GM04503 (cell line): ENCODE measurements around the gene ARFGEF2.
"Not testable (repeated sequence)": the region's sequence is repeated elsewhere in the genome, so short reads cannot be mapped to it uniquely, and the experiment has no call there.

Experiments
- DNase-seq: peaks from one replicate; pipeline ENCODE4 v3.0.0-alpha.2; 2012; ENCODE audit warnings: low read depth

ARFGEF2 gene

DNA sequence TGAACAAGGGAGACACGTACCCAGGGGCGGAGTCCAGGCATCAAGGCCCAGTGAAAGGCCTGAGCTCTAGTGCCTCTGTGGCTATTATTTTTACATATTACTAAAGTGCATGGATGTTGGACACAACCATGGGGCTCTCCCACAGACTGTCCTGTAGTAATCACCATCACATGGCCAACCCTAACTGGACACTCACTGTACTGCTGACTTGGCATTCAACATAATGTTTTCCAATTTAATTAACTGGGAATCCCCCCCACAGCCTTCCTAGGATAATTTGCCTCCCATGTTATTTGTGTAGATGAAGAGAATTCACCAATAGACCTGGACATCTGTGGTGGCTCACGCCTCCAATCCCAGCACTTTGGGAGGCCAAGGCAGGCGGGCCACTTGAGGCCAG, 34.5 kb downstream of the ARFGEF2 start:
- no peak for DNase-seq

DNA sequence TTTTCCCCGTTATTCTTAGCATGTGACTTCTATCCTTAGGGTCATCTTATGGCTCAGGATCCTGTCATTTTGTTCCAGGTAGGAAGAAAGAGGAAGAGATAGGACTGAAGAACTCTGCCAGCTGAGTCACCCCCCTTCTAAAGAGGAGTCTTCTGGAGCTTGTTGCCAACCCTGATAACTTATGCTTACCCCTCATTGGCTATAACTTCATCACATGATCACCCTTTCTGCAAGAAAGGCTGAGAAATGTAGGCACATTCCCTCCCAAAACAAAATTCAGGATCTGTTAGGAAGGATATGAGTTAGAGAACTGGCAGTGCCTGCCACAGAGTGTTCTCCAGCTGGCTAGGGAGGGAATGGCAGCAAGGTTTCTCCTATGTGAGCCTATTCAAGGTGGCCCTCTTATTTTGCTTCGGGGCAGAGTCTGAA, 35.6 kb downstream of the ARFGEF2 start:
- no peak for DNase-seq

DNA sequence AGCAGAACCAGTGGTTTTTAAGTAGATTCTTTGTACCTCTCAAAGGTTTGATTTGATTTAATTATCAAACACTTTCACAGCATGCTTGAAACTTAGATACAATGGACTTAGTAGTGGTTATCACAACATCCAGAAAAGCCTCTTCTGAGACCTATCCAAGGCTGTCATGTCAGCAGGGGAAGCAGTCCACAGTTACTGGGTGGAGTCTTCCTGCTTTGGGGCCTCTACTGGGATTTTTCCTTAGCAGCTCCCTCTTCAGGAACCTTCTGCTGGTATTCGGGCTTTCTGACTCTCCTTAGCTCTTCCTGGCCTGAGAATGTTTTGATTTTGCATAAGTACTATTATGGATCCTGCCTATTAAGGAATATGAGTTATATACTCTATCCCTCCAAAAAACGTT, 36.0 kb downstream of the ARFGEF2 start:
- DNase-seq = no peak

- DNase-seq = no peak
Measured at GRCh38 chr20:48958743-48959142, 37.2 kb downstream of the ARFGEF2 start.

- DNase-seq = no peak
Measured at GRCh38 chr20:48959899-48960550, 38.5 kb downstream of the ARFGEF2 start.

DNA sequence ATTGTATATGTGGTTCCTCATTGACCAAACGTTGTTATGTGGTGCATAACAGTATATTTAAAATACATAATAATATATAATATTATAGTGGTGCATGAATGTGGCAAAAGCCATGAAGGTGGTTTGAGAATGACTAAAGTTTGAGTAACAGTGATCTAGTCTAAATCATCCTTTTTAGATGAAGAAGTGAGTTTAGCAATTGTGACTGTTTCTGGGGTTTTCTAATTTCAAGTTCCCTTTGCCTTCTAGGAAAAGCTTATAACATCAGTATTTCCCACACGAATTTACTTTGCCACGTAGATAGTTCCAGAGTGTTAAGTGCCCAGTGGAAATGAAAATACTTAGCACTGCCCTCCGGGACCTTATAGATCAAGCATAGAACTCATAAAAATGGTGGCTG, 40.9 kb downstream of the ARFGEF2 start:
- DNase-seq = no peak

- no peak for DNase-seq
Measured at GRCh38 chr20:48962976-48963771, 41.7 kb downstream of the ARFGEF2 start.

- peak; percentile 27 for DNase-seq
Measured at GRCh38 chr20:48965189-48965910, 43.8 kb downstream of the ARFGEF2 start.

GRCh38 chr20:48970681-48971365, 49.3 kb downstream of the ARFGEF2 start:
- no peak for DNase-seq

- DNase-seq = no peak
Measured at GRCh38 chr20:48971956-48972355, 50.4 kb downstream of the ARFGEF2 start.

- DNase-seq = no peak
Measured at GRCh38 chr20:48972816-48973215, 51.3 kb downstream of the ARFGEF2 start.

GRCh38 chr20:48975955-48976354, 54.4 kb downstream of the ARFGEF2 start:
- DNase-seq = no peak

GRCh38 chr20:48979980-48980379, 58.5 kb downstream of the ARFGEF2 start:
- not testable (repeated sequence) for DNase-seq

DNA sequence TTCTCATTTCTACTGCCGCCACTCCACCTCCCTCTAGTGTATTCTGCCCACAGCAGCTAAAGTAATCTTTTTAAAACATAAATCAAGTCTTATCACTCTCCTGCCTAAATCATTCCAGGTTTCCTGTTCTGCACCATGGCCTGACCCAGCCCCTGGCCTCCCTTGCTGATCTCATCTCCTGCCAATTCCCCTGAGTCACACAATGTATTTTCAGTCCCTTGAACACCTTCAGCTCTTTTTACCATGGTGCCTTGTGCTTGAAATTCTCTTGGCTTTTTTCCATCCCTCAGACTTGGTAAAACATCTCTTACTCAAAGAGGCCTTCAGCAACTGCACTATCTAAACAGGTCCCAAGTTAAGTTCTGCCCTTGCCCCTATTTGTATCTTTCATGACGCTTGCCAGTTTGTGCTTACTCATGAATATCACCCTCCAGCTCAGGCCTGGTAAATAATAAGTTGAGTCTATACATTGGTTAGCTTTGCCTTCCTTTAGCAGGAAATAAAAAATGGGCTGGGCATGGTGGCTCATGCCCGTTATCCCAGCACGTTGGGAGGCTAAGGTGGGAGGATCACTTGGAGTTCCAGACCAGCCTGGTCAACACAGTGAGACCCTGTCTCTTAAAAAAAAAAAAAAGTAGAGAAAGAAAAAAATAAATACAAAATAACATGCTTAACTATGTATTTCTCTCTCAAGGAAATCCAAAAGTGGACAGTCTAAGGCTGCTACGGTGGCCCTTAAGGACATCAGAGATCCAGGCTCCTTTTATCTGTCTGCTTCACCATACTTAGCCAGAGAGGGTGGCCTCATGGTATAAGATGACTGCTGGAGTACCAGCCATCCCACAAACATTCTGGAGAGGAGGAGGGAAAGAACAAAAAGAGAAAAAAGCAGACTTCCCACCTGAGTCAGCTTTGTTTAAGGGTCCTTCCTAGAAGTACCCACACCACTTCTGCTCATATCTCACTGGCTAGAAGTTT, 62.2 kb downstream of the ARFGEF2 start:
- DNase-seq = peak; percentile 33

GRCh38 chr20:48984575-48985219, 63.2 kb downstream of the ARFGEF2 start:
- DNase-seq = no peak

GRCh38 chr20:48986899-48987298, 65.4 kb downstream of the ARFGEF2 start:
- no peak for DNase-seq

- no peak for DNase-seq
Measured at GRCh38 chr20:48990467-48990866, 69.0 kb downstream of the ARFGEF2 start.

- no peak for DNase-seq
Measured at GRCh38 chr20:48995589-48995988, 74.1 kb downstream of the ARFGEF2 start.

GRCh38 chr20:48999890-49000870, 78.7 kb downstream of the ARFGEF2 start:
- DNase-seq = no peak
